ENCODE data around the gene RNF180.

GRCh38 chr5:64210866-64211265 is 45.2 kb downstream of the RNF180 start:
- TF ChIP-seq CTCF (IDR thresholded peaks at IDR 0.05) (no peak), POLR2A (IDR thresholded peaks at IDR 0.05) (no peak)

Data from thyroid gland (tissue), 4 donors.